Pancreas (tissue), 10 donors: ENCODE data around the gene MOGAT2. TPM values are rescaled to one million over a fixed set of nuclear protein-coding genes. Genes with fewer than 3 reads are reported as not detected.

Experiments
- ATAC-seq, 4 donors: fragments of 200-7000 bp; cut with Tn5 transposase; one replicate each; pipeline versions ENCODE4 v1.8.0 to v1.9.1; 2020; ENCODE audit warnings: mild to moderate bottlenecking in 4 of 4, moderate library complexity in 4 of 4
- DNase-seq, 6 donors: peaks; one replicate each; pipeline ENCODE4 v3.0.0-alpha.2; 2020
- FAIRE-seq: peaks from 2 replicates; lab custom pipeline; 2012; peaks lifted over from hg19 to GRCh38; lab: Jason Lieb, UNC
- H3K27ac ChIP-seq, 4 donors: fragments of 200-600 bp; sonication (generic); 1 replicate in 3 of 4; 2 replicates in 1 of 4; pipeline versions ENCODE4 v1.5.0 to v1.8.0; 2020
- H3K27me3 ChIP-seq, 4 donors: fragments of 200-600 bp; one replicate each; pipeline ENCODE4 v1.8.0; 2021
- H3K36me3 ChIP-seq, 3 donors: fragments of 200-600 bp; sonication (generic) in 1 of 3; one replicate each; pipeline versions ENCODE4 v1.5.0 to v1.8.0; 2020 to 2021
- H3K4me1 ChIP-seq, 3 donors: fragments of 200-600 bp; one replicate each; pipeline ENCODE4 v1.8.0; 2021
- H3K4me3 ChIP-seq, 4 donors: fragments of 200-600 bp; sonication (generic) in 2 of 4; one replicate each; pipeline versions ENCODE4 v1.5.0 to v1.8.0; 2020 to 2021
- H3K9me3 ChIP-seq, 4 donors: fragments of 200-600 bp; one replicate each; pipeline ENCODE4 v1.8.0; 2021
- CTCF ChIP-seq, 4 donors: fragments of 200-600 bp; sonication (generic) in 3 of 4; IDR thresholded peaks; one replicate each; pipeline versions ENCODE4 v1.5.0 to v1.8.0; 2021; ENCODE audit warnings: antibody characterized with exemption in 4 of 4
- WGBS, 2 donors: extraction: QIAGEN DNeasy Blood & Tissue Kit; methylation state at CpG; one replicate each; pipeline ENCODE4 v1.1.7; 2013; 5-methylcytosine and 5-hydroxymethylcytosine counted together
- intact Hi-C, 3 donors: fragments of 100-400 bp; cut with DNase I; formaldehyde crosslinking; loops; one replicate each; pipeline versions ENCODE4 v1.11.1 to v1.14.2; 2022
- polyA plus RNA-seq, 2 donors: library from polyadenylated mRNA; stranded (reverse); fragments of 200-250 nt; gene quantifications; one replicate each; pipeline ENCODE4 v1.2.3, GENCODE V29; 2013
- total RNA-seq, 6 donors: library from RNA; stranded (reverse); fragmentation: NEBNext Ultra II Directional in 4 of 6; extraction: Animal tissue kit (Norgen Biotek cat#: 25700) in 4 of 6; gene quantifications; one replicate each; pipeline versions ENCODE4 v1.2.1 to v1.2.4, GENCODE V29; 2021 to 2023
- donor health status: healthy with polysubstance abuse.
- donor health status: DM: no; HTN: no; CAD: no; lungs with moderate emphysema.
- donor health status: DM: no; HTN: no; CAD: no.
- donor health status: control.
- donor health status: control.
- donor health status: Bipolar disorder and iron deficiency.
- donor health status: DM: yes; HTN: yes; CAD: no.
- donor health status: DM: no; HTN: no; CAD: no.
- donor health status: DM: no; HTN: no; CAD: no.
- donor health status: DM: yes; HTN: yes; CAD: no.

The MOGAT2 gene
- total and polyA plus RNA-seq, 8 donors, result 0.08 to 0.09 (median 0.09) TPM; not detected in 5

- FAIRE-seq (no peak), DNase-seq (no peak), ATAC-seq (no peak)
- Histone ChIP-seq H3K27me3 (no peaks in the 10 kb centered on the region), H3K27ac (no peak overlapping the region), H3K36me3 (no peaks in the 10 kb centered on the region), H3K9me3 (no peaks in the 10 kb centered on the region), H3K4me1 (no peaks in the 10 kb centered on the region), H3K4me3 (no peak overlapping the region)
- intact Hi-C loops, result no loop called here
- no peak for TF ChIP-seq CTCF (IDR thresholded peaks at IDR 0.05)
- WGBS, 2 donors, result 88 to 92% methylated on average over 14 of the region's 14 CpGs
Measured at GRCh38 chr11:75719340-75720239, 2.0 kb downstream of the MOGAT2 start.

GRCh38 chr11:75720639-75721038 lies 3.0 kb downstream of the MOGAT2 start:
- Histone ChIP-seq H3K4me3 (no peak overlapping the region), H3K27me3 (no peaks in the 10 kb centered on the region), H3K36me3 (no peaks in the 10 kb centered on the region), H3K9me3 (no peaks in the 10 kb centered on the region), H3K4me1 (no peaks in the 10 kb centered on the region), H3K27ac (no peak overlapping the region)
- FAIRE-seq, result no peak
- ATAC-seq, result no peak
- TF ChIP-seq CTCF (IDR thresholded peaks at IDR 0.05), result no peak
- WGBS, 2 donors, result 89 to 91% methylated on average over 6 of the region's 6 CpGs
- intact Hi-C loops, result no loop called here
- no peak for DNase-seq

GRCh38 chr11:75721852-75722668 lies 4.4 kb downstream of the MOGAT2 start:
- intact Hi-C loops, result no loop called here
- ATAC-seq, result no peak
- Histone ChIP-seq H3K27ac (no peak overlapping the region), H3K4me3 (no peak overlapping the region), H3K9me3 (no peaks in the 10 kb centered on the region), H3K27me3 (no peaks in the 10 kb centered on the region), H3K36me3 (no peaks in the 10 kb centered on the region), H3K4me1 (no peaks in the 10 kb centered on the region)
- 84% methylated on average over 14 of the region's 14 CpGs for WGBS, 2 donors
- TF ChIP-seq CTCF (IDR thresholded peaks at IDR 0.05), result no peak
- no peak for FAIRE-seq
- DNase-seq, result no peak

GRCh38 chr11:75722669-75723042 lies 5.0 kb downstream of the MOGAT2 start:
- no peak for FAIRE-seq
- H3K4me3 ChIP-seq, result no peak overlapping the region
- DNase-seq, result no peak

More at GRCh38 chr11:75722669-75723042, 5.0 kb downstream of the MOGAT2 start:
- no peak for ATAC-seq
- Histone ChIP-seq H3K4me1 (no peaks in the 10 kb centered on the region), H3K9me3 (no peaks in the 10 kb centered on the region), H3K27me3 (no peaks in the 10 kb centered on the region), H3K27ac (no peak overlapping the region), H3K36me3 (no peaks in the 10 kb centered on the region)
- 76 to 77% methylated on average over 9 of the region's 9 CpGs for WGBS, 2 donors
- intact Hi-C loops, result no loop called here
- no peak for TF ChIP-seq CTCF (IDR thresholded peaks at IDR 0.05)
